ENCODE measurements around the gene CD70.

GRCh38 chr19:6568010-6568526 lies 22.9 kb downstream of the CD70 start:
- TF ChIP-seq TCF12 (IDR thresholded peaks at IDR 0.05; ENCODE audit: low read depth, low read length): no peak
- no peak for TF ChIP-seq TAF1 (IDR thresholded peaks at IDR 0.05; ENCODE audit: low read depth, low read length)
- TF ChIP-seq POLR2A (IDR thresholded peaks at IDR 0.05; ENCODE audit: control extremely low read depth in 1 of 2, low read depth in 2 of 2, low read length in 2 of 2): no peak
- TF ChIP-seq ATF2 (IDR thresholded peaks at IDR 0.05; ENCODE audit: low read length): no peak
- no peak for TF ChIP-seq POLR2AphosphoS5 (IDR thresholded peaks at IDR 0.05; ENCODE audit: low read depth, low read length)
